Measurements from ENCODE around the gene GRIP1. TPM values are rescaled to one million over a fixed set of nuclear protein-coding genes. Genes with fewer than 3 reads are reported as not detected.

Gene GRIP1
- total and polyA plus RNA-seq, 2 experiments from 2014 or later = 7.7 TPM

- Histone ChIP-seq H3K9me2 (replicated peaks; ENCODE audit: insufficient read depth) (no peaks in the 10 kb centered on the region), H3K27ac (no peak overlapping the region), H3K4me2 (no peak overlapping the region), H3K4me1 (ENCODE audit: insufficient read depth) (no peaks in the 10 kb centered on the region), H3K27me3 (no peaks in the 10 kb centered on the region), H3K4me3 (no peak overlapping the region), H2AFZ (no peak overlapping the region), H3K9me3 (ENCODE audit: low read depth) (no peaks in the 10 kb centered on the region), H3K79me2 (no peaks in the 10 kb centered on the region), H4K20me1 (ENCODE audit: insufficient read depth, poor library complexity, severe bottlenecking) (no peaks in the 10 kb centered on the region), H3K36me3 (replicated peaks; ENCODE audit: insufficient read depth, low read depth) (no peaks in the 10 kb centered on the region)
- 91% methylated on average over 3 of the region's 3 CpGs for WGBS (ENCODE audit: low lambda C conversion rate, missing lambda C conversion rate)
- DNase-seq (ENCODE audit: low spot score) = no peak
- TF ChIP-seq EZH2 (IDR thresholded peaks at IDR 0.05; ENCODE audit: borderline replicate concordance) (no peak), EZH2phosphoT487 (IDR thresholded peaks at IDR 0.05; ENCODE audit: low read depth, severe bottlenecking, unreplicated experiment) (no peak), CTCF (IDR thresholded peaks at IDR 0.05; ENCODE audit: poor library complexity) (no peak)
Observed at GRCh38 chr12:66697404-66697803, 18.5 kb upstream of the GRIP1 start.

GRCh38 chr12:66694666-66695613 is 16.1 kb upstream of the GRIP1 start:
- H3K9me3 ChIP-seq (ENCODE audit: low read depth) = no peaks in the 10 kb centered on the region
- H2AFZ ChIP-seq = no peak overlapping the region
- H3K4me3 ChIP-seq = no peak overlapping the region
- no peaks in the 10 kb centered on the region for H3K9me2 ChIP-seq (replicated peaks; ENCODE audit: insufficient read depth)
- H3K27ac ChIP-seq = no peak overlapping the region
- DNase-seq (ENCODE audit: low spot score) = no peak
- no peaks in the 10 kb centered on the region for H3K79me2 ChIP-seq
- H3K27me3 ChIP-seq = no peaks in the 10 kb centered on the region
- H3K4me2 ChIP-seq = no peak overlapping the region
- H3K4me1 ChIP-seq (ENCODE audit: insufficient read depth) = no peaks in the 10 kb centered on the region
- no peaks in the 10 kb centered on the region for H4K20me1 ChIP-seq (ENCODE audit: insufficient read depth, poor library complexity, severe bottlenecking)
- 79% methylated on average over 5 of the region's 5 CpGs for WGBS (ENCODE audit: low lambda C conversion rate, missing lambda C conversion rate)
- no peak for TF ChIP-seq CTCF (IDR thresholded peaks at IDR 0.05; ENCODE audit: poor library complexity)
- TF ChIP-seq EZH2 (IDR thresholded peaks at IDR 0.05; ENCODE audit: borderline replicate concordance) = no peak
- TF ChIP-seq EZH2phosphoT487 (IDR thresholded peaks at IDR 0.05; ENCODE audit: low read depth, severe bottlenecking, unreplicated experiment) = no peak
- no peaks in the 10 kb centered on the region for H3K36me3 ChIP-seq (replicated peaks; ENCODE audit: insufficient read depth, low read depth)

- Histone ChIP-seq H3K4me2 (no peak overlapping the region), H3K27me3 (no peaks in the 10 kb centered on the region), H3K79me2 (no peaks in the 10 kb centered on the region), H3K9me3 (ENCODE audit: low read depth) (no peaks in the 10 kb centered on the region), H3K4me1 (ENCODE audit: insufficient read depth) (no peaks in the 10 kb centered on the region), H3K4me3 (no peak overlapping the region), H2AFZ (no peak overlapping the region), H3K36me3 (replicated peaks; ENCODE audit: insufficient read depth, low read depth) (no peaks in the 10 kb centered on the region), H4K20me1 (ENCODE audit: insufficient read depth, poor library complexity, severe bottlenecking) (no peaks in the 10 kb centered on the region), H3K9me2 (replicated peaks; ENCODE audit: insufficient read depth) (no peaks in the 10 kb centered on the region), H3K27ac (no peak overlapping the region)
- TF ChIP-seq EZH2 (IDR thresholded peaks at IDR 0.05; ENCODE audit: borderline replicate concordance) = no peak
- peak; percentile 79 for TF ChIP-seq CTCF (IDR thresholded peaks at IDR 0.05; ENCODE audit: poor library complexity)
- peak; percentile 85 for DNase-seq (ENCODE audit: low spot score)
- 0% methylated on average over 1 of the region's 1 CpG for WGBS (ENCODE audit: low lambda C conversion rate, missing lambda C conversion rate)
Observed at GRCh38 chr12:66693901-66694513, 15.1 kb upstream of the GRIP1 start.

All from hepatocyte (in vitro differentiated cells).